DMS53 treated with DMSO at 0.1 percent for 48 hours (cell line): ENCODE data around the gene PRDM16.

ENCODE experiments used
- DNase-seq: peaks from one replicate; lab custom pipeline; 2025; ENCODE audit not compliant: unreplicated experiment; lab: John Stamatoyannopoulos, UW

Gene PRDM16

DNA sequence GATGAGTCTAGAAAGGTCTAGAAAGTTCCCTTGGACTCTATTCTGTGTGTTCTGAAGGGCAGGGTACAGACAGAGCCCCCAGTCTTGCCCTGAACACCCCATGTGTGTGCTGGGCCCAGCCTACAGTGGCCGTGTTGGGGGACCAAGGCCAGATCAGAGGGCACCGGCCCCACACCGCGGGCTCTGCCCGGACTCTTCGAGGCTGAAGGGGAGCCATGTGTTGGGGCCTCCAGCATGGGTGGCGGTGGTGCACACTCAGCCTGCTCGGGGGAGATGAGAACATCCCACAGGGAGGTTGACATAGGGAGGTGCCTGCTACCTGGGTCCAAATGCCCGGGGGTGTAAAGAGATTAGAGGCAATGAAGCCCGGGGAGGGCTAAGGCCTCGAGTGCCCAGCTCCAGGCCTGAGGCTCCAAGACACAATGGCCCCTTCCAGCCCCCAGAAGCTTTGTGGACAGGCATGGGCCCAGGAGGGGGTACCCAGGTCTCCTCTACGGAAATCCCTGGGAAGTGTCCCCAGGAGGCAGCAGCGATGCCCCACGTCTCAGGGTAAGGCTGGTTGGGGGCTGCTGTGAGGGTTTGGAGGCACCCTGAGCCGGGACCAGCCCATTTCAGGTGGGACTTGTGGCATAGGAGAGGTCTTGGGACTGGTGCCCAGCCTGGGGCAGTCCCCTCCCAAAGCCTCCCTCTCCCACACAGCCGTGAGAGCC lies 397.5 kb downstream of the PRDM16 start:
- no peak for DNase-seq

DNA sequence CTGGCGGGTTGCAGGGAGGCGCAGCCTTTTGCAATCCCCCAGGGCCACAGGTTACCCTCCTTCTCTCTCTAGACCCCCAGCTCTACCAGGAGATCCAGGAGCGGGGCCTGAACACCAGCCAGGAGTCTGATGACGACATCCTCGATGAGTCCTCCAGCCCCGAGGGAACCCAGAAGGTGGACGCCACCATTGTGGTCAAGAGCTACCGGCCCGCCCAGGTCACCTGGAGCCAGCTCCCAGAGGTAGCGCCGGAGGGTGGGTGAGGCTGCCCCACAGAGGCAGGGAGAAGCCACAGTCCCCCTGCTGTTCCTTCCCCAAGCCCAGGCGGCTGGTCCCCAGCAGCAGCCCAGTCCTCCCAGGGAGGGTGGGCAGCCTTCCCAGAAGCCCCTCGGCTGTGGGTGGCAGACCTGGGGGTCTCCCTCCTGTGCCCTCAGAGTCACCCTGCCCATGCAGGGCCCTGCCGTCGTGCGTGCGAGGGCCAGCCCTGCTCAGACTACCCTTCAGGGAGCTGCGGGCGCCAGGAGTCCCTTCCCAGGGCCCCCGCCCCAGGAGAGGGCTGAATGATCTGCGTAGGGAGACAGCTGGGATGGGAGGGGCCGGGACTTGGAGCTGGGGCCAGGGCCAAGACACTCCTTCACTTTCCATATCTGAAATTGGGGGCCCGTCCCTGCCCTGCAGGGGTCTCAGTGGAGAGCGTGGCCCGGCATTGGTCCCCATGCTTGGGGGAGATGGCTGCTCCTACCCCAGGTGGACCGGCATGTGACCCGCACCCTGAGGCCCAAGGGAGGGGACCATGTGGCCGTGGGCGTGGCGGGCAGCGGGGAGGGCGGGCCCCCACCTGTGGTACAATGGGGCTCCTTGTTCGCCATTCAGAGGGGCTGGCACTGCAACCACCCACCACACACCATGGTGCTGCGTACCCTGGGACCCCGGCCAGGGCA lies 398.4 kb downstream of the PRDM16 start:
- DNase-seq: no peak

DNA sequence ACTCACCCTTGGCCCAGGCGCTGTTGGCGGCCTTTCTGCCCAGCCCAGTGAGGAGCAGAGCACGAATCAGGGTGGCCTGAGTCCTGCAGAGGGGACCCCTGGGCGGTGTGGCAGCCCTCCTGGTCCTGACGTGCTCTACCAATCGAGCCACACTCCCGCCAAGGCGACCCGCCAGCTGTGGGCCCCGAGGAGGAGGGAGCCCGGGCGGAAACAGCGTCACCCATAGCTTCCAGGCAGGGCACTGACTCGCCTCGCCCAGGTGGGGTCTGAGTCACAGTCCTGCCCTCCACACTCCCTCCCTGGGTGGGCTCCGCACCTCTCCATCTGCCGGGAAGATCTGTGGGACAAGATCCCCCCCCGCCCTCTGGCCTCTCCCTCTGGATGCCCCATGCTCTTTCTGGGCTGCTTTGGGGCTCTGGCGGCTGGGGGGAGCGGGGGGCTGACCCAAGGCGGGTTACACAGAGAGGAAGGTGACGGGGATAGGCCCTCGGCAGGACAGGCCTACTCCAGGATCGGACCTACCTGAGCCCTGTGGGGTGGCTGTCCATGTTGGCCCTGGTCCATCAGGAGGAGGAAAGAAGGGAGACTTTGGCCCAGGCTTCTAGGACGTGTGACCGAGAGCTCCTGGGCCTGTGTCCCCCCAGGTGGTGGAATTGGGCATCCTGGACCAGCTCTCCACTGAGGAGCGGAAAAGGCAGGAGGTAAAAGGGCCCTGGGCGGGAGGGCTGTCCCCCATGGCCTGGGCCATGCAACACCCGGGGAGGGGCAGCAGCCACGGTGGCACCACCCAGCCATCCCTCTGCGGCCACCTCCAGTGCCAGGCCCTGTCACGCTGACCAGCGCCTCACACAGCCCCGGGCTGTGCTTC lies 399.5 kb downstream of the PRDM16 start:
- no peak for DNase-seq

DNA sequence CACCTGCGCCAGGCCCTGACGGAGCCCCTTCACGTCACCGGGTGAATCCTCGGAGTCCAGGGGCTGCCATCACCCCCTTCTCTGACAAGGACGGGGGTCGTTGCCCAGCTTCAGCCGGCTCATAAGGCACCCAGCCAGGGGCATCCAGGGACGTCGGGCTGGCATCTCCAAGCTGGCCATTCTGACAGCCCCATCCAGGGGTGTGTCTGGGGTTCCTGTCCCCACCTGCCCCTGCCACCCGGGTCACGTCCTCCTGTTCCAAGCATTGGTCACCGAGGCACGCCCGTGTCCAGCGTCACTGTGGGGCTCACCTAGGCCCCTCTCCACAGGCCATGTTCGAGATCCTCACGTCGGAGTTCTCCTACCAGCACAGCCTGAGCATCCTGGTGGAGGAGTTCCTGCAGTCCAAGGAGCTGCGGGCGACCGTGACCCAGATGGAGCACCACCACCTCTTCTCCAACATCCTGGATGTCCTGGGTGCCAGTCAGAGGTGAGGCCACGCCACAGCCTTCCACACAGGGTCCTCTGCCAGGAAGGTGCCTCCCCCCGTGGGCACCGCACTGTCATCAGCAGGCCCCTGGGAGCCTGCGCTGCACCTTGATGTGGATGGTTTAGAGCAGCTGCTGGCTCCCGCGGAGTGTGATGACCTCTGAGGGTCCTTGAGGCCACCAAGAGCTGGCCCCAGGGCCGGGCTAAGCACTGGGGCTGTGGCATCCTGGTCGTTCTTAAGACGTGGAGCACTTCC lies 400.3 kb downstream of the PRDM16 start:
- no peak for DNase-seq

DNA sequence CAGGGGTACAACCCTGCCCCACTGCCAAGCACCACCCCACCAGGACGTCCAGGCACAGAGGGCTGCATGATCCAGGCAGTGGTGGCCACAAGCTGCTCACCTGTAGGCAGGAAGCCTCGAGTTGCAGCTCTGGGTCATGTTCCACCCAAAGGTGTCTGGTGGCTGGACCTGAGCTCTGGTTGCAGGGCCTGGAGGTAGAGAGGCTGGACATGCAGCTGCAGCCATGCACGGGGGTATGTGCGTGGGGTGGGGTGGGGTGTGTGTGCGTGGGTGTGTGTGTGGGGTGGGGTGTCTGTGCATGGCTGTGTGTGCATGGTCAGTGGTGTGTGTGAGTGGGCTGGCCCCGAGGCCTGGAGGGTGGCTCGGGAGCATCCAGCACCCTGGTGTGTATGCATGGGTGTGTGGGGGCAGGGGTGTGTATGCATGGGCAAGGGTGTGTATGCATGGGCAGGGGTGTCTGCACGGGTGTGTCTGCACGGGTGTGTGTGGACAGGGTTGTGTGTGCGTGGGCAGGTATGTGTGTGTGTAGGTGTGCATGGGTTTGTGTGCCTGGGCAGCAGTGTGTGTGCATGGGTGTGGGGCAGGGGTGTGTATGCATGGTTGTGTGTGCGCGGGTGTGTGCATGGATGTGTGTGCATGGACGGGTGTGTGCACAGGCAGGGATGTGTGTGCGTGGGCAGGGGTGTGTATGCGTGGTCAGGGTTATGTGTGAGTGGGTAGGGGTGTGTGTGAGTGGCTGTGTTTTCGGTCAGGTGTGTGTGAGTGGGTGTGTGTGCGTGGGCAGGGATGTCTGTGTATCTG lies 401.0 kb downstream of the PRDM16 start:
- DNase-seq: no peak

DNA sequence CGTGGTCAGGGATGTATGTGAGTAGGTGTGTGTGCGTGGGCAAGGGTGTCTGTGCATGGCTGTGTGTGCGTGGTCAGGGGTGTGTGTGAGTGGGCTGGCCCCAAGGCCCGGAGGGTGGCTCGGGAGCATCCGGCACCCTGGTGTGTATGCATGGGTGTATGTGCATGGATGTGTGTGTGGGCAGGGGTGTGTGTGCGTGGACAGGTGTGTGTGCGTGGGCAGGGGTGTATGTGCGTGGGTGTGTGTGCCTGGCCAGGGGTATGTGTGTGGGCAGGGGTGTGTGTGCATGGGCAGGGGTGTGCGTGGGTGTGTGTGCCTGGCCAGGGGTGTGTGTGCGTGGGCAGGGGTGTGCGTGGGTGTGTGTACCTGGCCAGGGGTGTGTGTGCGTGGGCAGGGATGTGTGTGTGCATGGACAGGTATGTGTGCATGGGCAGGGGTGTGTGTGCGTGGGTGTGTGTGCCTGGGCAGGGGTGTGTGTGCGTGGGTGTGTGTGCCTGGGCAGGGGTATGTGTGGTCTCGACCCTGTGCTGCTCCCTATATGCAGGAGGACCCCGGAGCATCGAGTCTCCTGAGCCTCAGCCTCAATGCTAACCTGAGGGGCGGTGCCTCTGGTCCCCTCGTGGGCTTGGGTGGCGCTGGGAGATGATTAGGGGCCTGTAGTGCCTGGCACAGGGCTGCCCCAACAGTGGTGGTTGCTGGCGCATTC lies 401.8 kb downstream of the PRDM16 start:
- DNase-seq: no peak

DNA sequence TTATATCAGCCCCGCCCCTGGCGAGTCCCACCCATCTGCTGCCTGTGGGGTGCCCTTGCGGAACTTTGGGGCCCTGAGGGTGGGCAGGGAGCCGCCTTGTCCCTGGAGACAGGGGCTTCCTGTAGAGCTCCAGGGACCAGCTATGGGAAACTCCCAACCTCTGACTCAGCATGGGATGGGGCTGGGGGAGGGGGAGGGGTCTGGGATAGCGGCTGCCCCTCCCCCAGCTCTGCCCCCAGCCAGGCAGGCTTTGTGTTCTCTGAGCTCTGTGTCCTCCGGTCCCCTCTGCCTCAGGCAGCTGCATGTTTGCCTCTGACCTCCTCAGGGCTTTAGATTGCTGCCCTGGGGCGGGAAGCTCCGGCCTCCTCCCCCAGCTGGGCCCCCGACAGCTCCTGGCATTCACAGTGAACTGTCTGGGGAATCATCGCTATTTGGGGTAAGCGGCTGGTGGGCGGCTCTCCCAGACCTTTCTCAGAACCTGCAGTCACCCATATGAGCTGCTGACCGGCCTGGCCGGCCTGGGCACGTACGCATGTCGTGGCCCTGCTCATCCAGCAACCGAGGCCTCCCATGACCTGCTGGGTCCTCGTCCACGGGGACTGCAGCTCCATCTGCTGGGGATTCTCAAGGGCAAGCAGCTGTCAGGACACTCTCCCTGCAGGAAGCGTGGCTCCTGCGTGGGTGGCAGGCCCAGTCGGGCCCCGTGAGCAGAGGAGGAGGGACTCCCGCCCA lies 402.5 kb downstream of the PRDM16 start:
- no peak for DNase-seq

DNA sequence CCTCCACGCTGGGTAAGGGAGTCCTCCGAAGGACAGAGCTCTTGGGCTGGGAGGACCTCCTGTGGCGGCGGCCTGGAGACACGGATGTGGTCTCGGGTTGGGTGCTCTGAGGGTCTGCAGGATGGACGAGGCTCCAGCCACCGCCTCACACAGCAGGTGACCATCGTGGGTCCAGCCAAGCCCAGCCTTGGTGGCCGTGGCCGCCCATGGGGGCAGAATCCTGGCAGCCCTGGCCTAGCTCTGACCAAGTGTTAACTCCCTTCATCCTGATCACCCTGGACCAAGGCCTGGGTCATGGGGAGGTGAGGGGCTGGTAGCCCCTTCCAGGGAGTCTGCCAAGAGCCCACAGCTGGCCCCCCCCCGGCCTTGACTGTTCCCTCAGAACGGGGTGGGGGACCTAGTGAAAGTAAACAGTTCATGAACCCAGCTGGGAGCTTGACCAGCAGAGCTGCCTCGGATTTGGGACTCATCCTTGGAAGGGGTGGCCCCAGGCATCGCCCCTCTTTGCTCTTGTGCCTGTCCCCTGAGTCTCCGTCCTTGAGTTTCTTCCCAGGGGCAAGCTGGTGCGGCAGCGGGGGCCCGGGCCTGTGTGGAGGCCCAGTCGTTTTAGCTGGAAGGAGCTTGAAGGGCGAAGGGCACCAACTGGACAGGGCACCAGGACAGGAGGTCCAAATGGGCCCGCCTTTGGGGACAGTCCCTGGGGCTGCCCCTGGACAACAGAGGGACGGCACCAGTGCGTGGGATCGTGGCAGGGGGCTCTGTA lies 403.3 kb downstream of the PRDM16 start:
- DNase-seq: no peak

DNA sequence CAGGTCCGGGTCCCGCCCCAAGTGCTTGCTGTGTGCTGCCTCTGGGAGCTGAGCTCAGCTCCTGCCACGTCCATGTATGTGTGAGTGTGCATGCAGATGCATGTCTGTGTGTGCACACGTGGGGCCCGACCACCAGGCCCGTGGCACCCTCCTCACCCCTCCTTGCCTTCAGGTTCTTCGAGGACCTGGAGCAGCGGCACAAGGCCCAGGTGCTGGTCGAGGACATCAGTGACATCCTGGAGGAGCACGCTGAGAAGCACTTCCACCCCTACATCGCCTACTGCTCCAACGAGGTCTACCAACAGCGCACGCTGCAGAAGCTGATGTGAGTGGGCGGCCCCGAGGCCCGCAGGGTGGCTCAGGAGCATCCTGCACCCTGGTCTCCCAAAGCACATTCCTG lies 403.9 kb downstream of the PRDM16 start:
- DNase-seq: no peak

DNA sequence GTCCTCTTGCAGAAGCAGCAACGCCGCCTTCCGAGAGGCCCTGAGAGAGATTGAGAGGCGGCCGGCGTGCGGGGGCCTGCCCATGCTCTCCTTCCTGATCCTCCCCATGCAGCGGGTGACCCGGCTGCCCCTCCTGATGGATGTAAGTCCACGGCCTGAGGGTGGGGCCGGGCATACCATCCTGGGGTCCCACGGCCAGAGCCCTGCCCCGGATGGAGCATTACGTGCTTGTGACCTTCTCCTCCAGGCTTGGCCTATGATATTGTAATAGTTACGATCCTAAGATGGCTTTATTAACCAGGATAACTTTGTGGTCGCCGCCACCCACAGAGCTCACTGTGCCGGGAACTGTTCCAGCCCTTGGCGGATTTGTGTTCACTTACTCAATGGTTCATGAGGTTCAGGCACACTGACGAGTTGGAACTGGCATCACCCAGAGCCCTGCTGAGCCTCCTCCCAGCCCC lies 404.4 kb downstream of the PRDM16 start:
- no peak for DNase-seq

DNA sequence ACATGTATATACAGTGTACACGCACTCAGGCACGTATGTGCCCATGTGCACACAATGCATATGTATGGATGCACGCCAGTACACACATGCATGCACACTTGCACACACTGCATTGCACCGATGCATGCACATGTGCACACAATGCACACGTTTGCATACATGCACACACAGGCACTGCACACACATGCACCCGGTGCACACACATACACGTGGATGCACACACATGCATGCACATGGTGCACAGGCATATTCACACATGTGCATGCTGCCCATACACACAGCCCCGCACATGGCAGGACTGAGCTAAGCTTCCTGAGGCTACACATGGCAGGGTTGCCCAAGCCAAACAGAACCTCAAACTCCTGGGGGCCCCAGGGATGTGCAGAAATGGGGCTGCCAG lies 405.0 kb downstream of the PRDM16 start:
- no peak for DNase-seq

DNA sequence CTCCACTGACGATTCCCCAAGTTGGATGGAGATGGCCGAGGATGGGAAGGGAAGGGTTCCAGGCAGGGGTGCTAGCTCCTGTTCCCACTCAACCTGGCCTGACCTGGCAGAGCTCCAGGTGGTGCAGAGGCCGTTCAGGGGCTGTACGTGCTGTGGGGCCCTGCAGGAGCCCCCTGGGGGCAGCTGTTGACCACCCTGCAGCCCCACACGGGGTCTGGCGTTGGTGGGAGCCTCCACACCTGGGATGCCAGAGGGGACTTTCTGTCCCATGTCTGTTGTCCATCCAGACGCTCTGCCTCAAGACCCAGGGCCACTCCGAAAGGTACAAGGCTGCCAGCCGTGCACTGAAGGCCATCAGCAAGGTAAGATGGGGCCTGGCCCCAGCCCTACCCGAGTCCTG lies 405.4 kb downstream of the PRDM16 start:
- no peak for DNase-seq

DNA sequence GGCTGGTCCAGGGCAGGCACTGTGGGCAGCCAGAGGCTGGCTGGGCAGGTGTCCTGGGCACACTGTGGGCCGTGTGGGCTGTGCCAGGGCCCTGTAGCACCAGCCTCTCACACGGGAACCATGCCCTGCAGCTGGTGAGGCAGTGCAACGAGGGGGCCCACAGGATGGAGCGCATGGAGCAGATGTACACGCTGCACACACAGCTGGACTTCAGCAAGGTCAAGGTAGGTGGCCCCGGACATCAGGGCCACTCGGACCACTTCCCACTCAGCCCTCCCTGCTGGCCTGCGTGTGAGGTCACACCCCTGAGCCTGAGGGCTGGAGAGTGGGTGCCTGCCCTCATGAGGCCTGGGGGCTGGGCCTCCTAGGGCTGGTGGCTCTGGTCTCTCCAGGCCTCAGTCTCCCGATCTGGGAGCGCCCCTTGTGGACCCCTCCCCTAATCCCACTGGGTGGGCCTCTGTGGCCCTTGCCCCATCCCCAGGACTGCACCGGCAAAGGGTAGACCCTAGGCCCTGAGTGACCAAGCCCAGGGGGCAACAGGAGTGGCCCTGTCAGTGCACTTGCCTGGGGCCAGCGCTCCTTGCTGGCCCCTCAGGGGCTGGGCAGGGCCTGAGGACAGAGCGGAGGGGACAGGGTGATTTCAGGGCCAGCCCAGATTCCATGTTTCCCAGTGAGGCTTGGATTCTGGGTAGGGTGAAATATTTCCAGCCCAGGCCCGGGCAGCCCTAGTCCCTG lies 407.0 kb downstream of the PRDM16 start:
- DNase-seq: no peak

DNA sequence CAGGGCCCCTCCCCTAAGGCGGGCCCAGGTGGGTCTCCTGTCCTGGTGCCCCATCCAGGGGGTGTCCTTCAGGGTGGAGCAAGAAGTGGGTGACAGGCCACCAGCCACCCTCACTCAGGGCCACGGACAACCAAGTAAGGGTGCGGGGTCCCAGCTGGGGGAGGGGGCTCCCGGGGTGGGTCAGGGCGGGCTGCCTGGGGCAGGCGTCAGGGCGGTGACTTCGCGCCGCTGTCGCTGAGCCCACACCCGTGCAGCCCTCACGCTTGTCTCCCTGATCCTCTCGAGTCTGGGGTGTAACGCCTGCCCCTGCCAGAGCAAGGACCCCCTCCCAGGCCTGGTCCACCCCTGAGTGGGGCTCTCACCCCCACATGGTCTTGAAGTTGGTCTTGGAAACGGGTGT lies 407.7 kb downstream of the PRDM16 start:
- DNase-seq: no peak

DNA sequence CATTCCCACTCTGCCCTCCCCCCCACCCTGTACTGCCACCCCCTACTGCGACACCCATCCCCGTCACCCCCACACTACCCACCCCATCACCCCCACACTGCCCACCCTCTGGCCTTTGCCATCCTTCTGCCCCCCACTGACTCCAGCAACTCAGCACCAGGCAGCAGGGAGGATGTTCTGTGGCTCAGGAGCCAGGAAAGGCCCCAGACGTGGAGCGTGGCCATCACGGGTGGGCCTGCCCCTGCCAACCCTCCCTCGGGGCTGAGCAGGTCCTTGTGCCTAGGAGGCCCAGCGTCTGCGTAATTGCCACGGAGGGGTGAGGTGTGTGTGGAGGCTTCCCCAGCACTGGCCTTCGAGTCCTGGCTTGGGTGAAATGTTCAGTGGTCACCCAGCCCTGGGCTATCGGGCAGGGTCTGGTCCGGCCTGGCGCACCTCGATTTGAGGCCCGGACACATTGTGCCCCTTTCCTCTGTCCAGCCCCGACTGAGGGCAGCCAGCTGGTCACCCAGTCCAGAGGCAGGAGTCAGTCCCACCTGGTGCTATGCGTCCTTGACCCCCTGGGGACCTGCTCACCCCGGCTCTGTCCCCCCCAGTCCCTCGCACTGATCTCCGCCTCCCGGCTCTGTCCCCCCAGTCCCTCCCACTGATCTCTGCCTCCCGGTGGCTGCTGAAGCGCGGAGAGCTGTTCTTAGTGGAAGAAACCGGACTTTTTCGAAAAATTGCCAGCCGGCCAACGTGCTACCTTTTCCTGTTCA lies 408.4 kb downstream of the PRDM16 start:
- DNase-seq: no peak

DNA sequence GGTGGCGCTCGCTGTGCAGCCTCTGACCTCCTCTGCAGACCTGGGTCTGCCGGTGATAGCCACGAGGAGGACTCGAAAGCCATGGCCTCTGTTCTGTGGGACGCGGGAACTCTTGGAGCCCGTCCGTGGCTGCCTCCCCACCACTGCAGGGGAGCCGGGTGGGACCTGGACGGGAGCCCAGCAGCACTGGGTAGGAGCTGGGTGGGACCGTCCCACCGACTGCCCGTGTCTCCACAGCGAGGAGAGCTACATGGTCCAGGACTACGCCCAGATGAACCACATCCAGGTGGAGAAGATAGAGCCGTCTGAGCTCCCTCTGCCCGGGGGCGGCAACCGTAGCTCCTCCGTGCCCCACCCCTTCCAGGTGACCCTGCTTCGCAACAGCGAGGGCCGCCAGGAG lies 409.2 kb downstream of the PRDM16 start:
- DNase-seq: no peak
